NCI-H446 treated with DMSO at 0.1 percent for 48 hours (cell line): ENCODE measurements around the gene ETF1.
A peak's percentile ranks its signal among the peaks of the same experiment; 100 is the strongest.

Experiments used
- DNase-seq: peaks from one replicate; lab custom pipeline; 2025; lab: John Stamatoyannopoulos, UW

Gene ETF1

GRCh38 chr5:138542956-138543729 lies at the start of gene ETF1:
TSS of gene ETF1 (minus strand) at chr5:138543236. CDS start at chr5:138542918, 318 bp downstream.
- DNase-seq: peak; percentile 98

GRCh38 chr5:138588013-138588788 lies 45.2 kb upstream of the ETF1 start:
- no peak for DNase-seq

GRCh38 chr5:138585157-138585556 lies 42.1 kb upstream of the ETF1 start:
- DNase-seq: no peak

- DNase-seq: no peak
Observed at GRCh38 chr5:138583984-138584637, 41.1 kb upstream of the ETF1 start.

- DNase-seq: no peak
Observed at GRCh38 chr5:138582959-138583358, 39.9 kb upstream of the ETF1 start.

DNA sequence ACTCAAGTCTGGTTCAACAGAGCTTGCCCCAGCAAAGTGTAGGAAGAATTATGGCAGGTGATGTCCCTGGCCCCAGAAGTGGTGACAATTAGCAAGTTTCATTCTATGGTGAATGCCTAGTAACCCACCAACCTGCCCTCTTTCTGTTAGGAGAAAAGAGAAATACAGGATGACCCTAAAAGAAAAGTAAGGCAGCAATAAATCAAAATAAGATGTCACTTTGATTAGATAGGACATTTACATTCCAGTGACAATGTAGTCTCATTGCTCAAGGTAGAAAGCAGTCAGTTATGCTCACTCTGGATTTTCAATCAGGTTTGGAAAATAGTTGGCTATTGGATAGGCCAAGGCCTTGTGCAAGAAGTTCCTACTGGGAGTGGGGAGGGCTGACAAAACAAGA lies 37.7 kb upstream of the ETF1 start:
- DNase-seq: no peak

- no peak for DNase-seq
Observed at GRCh38 chr5:138580001-138580400, 37.0 kb upstream of the ETF1 start.

DNA sequence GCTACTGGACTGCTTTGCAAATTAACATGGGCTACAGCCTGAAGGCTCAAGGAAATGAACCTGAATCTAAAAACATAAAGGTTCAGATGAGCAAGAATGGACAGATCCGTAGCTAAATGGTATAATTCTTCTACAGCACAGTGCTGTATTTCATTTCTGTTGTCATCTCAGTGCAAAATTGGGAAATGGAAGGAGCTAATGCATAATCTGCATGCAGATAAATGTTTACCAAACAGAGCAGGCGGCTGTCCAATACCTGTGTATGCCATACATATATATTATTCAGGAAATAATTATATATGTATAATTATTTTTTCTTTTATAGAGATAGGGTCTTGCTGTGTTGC lies 36.5 kb upstream of the ETF1 start:
- no peak for DNase-seq

GRCh38 chr5:138577452-138577851 lies 34.4 kb upstream of the ETF1 start:
- DNase-seq: no peak

DNA sequence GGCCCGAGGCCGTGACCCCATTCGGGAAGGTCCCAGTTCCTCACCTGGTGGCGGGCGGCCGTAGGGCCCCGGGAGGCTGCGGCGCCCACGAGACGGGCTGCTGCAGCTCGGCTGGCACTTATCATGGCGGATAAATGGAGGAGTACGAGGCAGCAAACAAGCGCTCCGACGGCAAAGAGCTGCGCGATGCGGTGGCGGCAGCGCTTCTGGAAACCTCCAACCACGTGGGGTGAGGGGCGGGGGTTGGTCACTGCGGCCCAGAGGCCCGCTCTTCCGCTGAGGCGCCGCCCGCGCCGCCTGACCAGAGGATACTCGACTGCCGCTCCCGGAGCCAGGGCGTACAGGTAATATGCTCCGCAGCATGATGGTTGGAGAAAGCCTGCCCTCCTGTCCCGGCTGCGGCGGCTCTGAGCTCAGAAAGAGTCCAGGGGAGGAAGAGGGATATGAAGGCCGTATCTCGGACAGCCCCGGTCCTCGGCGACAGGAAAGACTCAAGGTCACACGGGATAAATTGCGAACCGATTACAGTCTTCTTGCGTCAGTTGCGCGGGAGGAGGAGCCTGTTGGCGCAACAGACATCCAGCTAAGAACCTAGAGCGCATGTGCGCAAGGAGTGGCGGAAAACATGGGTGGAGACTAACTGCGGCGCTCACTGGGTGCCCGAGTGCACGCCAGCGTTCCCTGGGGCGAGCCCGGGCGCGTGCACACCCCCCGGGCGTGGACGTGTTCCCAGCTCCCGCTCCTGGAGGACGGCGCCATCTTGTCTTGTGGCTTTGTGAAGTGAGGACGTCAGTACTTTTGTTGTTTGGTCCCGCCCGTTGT lies 32.4 kb upstream of the ETF1 start, which contains the start of gene HSPA9:
TSS of gene HSPA9 (minus strand) at position 208 of the 822 bp plus-strand sequence. CDS start at position 125, 83 bp downstream.
- peak; percentile 99 for DNase-seq

DNA sequence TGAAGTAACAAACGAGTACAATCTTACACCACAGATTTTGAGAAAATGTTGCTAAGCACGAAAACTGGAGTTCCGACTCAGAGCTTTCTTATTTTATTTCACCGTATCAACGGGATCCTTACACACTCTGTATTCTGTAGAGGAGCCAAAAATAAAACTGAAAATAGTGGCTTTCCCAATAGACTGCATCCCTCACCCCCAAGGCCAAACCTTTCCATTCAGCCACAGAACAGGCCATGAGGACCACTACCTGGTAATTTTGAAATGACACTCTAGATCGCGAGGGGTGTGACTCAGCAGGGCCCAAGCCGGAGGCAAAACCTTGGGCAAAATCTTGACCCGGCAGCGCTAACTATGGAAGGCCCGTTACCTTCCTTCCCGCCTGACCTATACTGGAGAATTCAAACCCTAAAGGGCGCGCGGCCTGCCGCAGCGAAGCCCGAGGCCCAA lies 31.7 kb upstream of the ETF1 start:
- DNase-seq: no peak

DNA sequence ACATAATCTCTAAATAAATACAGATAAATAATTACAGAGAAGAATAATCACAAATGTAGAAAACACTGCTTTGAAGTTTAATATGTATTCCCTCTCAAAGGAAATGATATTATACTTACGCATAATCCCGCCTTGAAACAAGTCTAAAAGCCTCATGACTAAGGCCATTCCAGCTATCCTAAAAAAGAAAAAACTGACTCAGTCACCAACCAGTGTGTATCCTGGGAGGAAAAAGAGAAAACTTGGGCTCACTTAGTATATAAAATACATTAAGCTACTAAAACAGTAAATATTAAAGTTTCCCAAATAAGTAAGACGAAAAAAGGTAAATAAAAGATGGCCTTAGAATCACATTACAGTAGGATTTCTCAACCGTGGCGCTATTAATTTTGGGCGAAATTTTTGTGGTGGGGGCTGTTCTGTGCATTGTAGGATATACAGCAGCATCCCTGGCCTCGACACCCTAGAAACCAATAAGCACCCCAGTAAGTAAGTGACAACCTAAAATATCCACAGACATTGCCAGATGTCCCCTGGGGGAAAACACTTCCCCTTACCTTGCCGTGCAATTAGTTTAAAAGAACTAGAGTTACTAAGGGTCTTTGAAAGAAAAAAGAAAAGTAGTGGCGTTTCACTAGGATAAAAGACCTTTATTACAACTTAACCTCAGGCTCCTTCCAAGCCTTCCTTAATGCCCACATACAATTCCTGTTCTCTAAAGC lies 31.1 kb upstream of the ETF1 start:
- no peak for DNase-seq

DNA sequence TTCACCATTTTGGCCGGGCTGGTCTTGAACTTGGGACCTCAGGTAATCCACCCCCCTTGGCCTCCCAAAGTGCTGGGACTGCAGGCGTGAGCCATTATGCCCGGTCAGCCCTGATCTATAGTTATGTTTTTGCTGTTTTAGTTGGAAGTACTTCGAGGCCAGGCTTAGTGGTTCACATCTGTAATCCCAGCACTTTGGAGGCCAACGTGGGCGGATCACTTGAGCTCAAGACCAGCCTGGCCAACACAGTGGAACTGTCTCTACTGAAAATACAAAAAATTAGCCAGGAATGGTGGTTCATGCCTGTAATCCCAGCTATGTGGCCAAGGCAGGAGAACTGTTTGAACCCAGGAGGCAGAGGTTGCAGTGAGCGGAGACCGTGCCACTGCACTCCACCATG lies 30.2 kb upstream of the ETF1 start:
- no peak for DNase-seq

- DNase-seq: no peak
Observed at GRCh38 chr5:138570871-138571270, 27.8 kb upstream of the ETF1 start.

GRCh38 chr5:138569782-138570181 lies 26.7 kb upstream of the ETF1 start:
- DNase-seq: no peak

- no peak for DNase-seq
Observed at GRCh38 chr5:138568061-138568824, 25.2 kb upstream of the ETF1 start.

GRCh38 chr5:138566792-138567191 lies 23.8 kb upstream of the ETF1 start:
- DNase-seq: no peak

- no peak for DNase-seq
Observed at GRCh38 chr5:138565100-138565821, 22.2 kb upstream of the ETF1 start.

DNA sequence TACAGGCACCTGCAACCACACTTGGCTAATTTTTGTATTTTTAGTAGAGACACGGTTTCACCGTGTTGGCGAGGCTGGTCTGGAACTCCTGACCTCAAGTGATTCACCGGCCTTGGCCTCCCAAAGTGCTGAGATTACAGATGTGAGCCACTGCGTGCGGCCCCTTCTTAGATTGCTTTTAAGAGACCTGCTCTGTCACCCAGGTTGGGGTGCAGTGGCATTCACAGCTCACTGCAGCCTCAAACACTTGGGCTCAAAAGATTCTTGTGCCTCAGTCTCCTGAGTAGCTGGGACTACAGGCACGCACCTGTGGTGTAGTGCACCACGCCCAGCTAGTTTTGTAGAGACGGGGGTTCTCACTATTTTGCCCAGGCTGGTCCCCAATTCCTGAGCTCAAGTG lies 21.2 kb upstream of the ETF1 start:
- no peak for DNase-seq
